Lung (tissue), 12 donors: Measurements from ENCODE around the gene NLGN1. TPM values are rescaled to one million over a fixed set of nuclear protein-coding genes. Genes with fewer than 3 reads are reported as not detected.

Source experiments
- ATAC-seq: fragments of 200-7000 bp; cut with Tn5 transposase; one replicate; pipeline ENCODE4 v1.9.1; 2020; ENCODE audit warnings: moderate number of reproducible peaks; ENCODE audit not compliant: insufficient read depth, low FRiP score
- DNase-seq, 3 donors: peaks; one replicate each; pipeline ENCODE4 v3.0.0-alpha.2; 2013 to 2017
- H3K27ac ChIP-seq, 2 donors: one replicate each; pipeline ENCODE4 v1.5.1; 2013; ENCODE audit warnings: mild to moderate bottlenecking in 2 of 2, moderate library complexity in 2 of 2, control low read depth in 1 of 2, inconsistent platforms in 1 of 2, low read depth in 1 of 2, low read length in 1 of 2
- H3K27me3 ChIP-seq, 3 donors: one replicate each; pipeline ENCODE4 v1.5.1; 2013; ENCODE audit warnings: low read length in 2 of 3; ENCODE audit not compliant: control insufficient read depth in 3 of 3, insufficient read depth in 3 of 3
- H3K36me3 ChIP-seq, 4 donors: one replicate each; pipeline ENCODE4 v1.5.1; 2013; ENCODE audit warnings: low read length in 4 of 4, mild to moderate bottlenecking in 1 of 4, moderate library complexity in 1 of 4; ENCODE audit not compliant: control insufficient read depth in 4 of 4, insufficient read depth in 4 of 4
- H3K4me1 ChIP-seq, 5 donors: one replicate each; pipeline ENCODE4 v1.5.1; 2013; ENCODE audit warnings: low read length in 5 of 5, mild to moderate bottlenecking in 2 of 5, moderate library complexity in 1 of 5; ENCODE audit not compliant: control insufficient read depth in 5 of 5, insufficient read depth in 5 of 5
- H3K4me3 ChIP-seq: one replicate; pipeline ENCODE4 v1.5.1; 2013; ENCODE audit warnings: mild to moderate bottlenecking, control low read depth, moderate library complexity
- H3K9ac ChIP-seq, 2 donors: one replicate each; pipeline ENCODE4 v1.5.1; 2013; ENCODE audit warnings: low read length in 2 of 2, control low read depth in 1 of 2; ENCODE audit not compliant: insufficient read depth in 1 of 2
- H3K9me3 ChIP-seq, 4 donors: one replicate each; pipeline ENCODE4 v1.5.1; 2013; ENCODE audit warnings: low read length in 3 of 4, mild to moderate bottlenecking in 1 of 4, moderate library complexity in 1 of 4; ENCODE audit not compliant: control insufficient read depth in 4 of 4, insufficient read depth in 3 of 4
- CTCF ChIP-seq: IDR thresholded peaks from 2 replicates; pipeline ENCODE4 v1.5.1; 2012; ENCODE audit warnings: mild to moderate bottlenecking; ENCODE audit errors: control extremely low read depth, extremely low read depth
- WGBS, 2 donors: extraction: QIAGEN DNeasy Blood & Tissue Kit; methylation state at CpG; one replicate each; pipeline ENCODE4 v1.1.7; 2013; 5-methylcytosine and 5-hydroxymethylcytosine counted together
- polyA plus RNA-seq, 2 donors: library from polyadenylated mRNA; stranded (reverse); fragments of 200-250 nt; gene quantifications; one replicate each; pipeline ENCODE4 v1.2.1, GENCODE V29; 2013
- total RNA-seq, 2 donors: library from RNA; depleted of rRNA in 1 of 2; stranded (reverse); fragments of >200 nt in 1 of 2; gene quantifications; one replicate each; pipeline ENCODE4 v1.2.1, GENCODE V29; 2014 to 2021
- donor health status: control.
- donor health status: control.
- donor health status: Bipolar disorder and iron deficiency.
- donor health status: healthy.
- donor health status: DM: yes; HTN: yes; CAD: no.

Gene NLGN1
- total and polyA plus RNA-seq, 4 donors: 0.24 to 22.2 (median 1.9) TPM

GRCh38 chr3:173708191-173708590 lies 310.6 kb downstream of the NLGN1 start:
- ATAC-seq: no peak
- no peak overlapping the region for H3K9ac ChIP-seq
- WGBS, 2 donors: 80 to 81% methylated on average over 3 of the region's 3 CpGs

GRCh38 chr3:173709026-173709425 lies 311.5 kb downstream of the NLGN1 start:
- ATAC-seq (no peak), DNase-seq (no peak)
- no peak for TF ChIP-seq CTCF
- Histone ChIP-seq H3K36me3 (no peaks in the 10 kb centered on the region), H3K9ac (no peak overlapping the region), H3K27me3 (no peaks in the 10 kb centered on the region), H3K4me1 (peaks cover 0 to 1% (median 0%) of the 10 kb centered on the region in 5 donors), H3K27ac (no peak overlapping the region), H3K4me3 (no peak overlapping the region), H3K9me3 (peaks cover 0 to 3% (median 0%) of the 10 kb centered on the region in 4 donors)
- 77 to 88% methylated on average over 4 of the region's 4 CpGs for WGBS, 2 donors

More at GRCh38 chr3:173708191-173708590, 310.6 kb downstream of the NLGN1 start:
- Histone ChIP-seq H3K4me1 (peaks cover 0 to 1% (median 0%) of the 10 kb centered on the region in 5 donors), H3K4me3 (no peak overlapping the region), H3K9me3 (peaks cover 0 to 3% (median 0%) of the 10 kb centered on the region in 4 donors), H3K27me3 (no peaks in the 10 kb centered on the region), H3K27ac (no peak overlapping the region), H3K36me3 (no peaks in the 10 kb centered on the region)
- no peak for TF ChIP-seq CTCF
- DNase-seq: no peak

GRCh38 chr3:173711619-173712018 lies 314.1 kb downstream of the NLGN1 start:
- no peak for TF ChIP-seq CTCF
- 57 to 70% methylated on average over 5 of the region's 5 CpGs for WGBS, 2 donors
- Histone ChIP-seq H3K36me3 (no peaks in the 10 kb centered on the region), H3K4me1 (peaks cover 0 to 1% (median 0%) of the 10 kb centered on the region in 5 donors), H3K9me3 (peaks cover 0 to 2% (median 0%) of the 10 kb centered on the region in 4 donors), H3K27me3 (no peaks in the 10 kb centered on the region), H3K4me3 (no peak overlapping the region), H3K27ac (no peak overlapping the region), H3K9ac (no peak overlapping the region)
- peak; percentile 90 for ATAC-seq
- DNase-seq: no peak

- whole genome bisulfite sequencing, 2 donors: 86 to 89% methylated on average over 3 of the region's 3 CpGs
- H3K27me3 ChIP-seq: no peaks in the 10 kb centered on the region
- H3K36me3 ChIP-seq: no peaks in the 10 kb centered on the region
- ATAC-seq (no peak), DNase-seq (no peak)
- no peak overlapping the region for H3K9ac ChIP-seq
- H3K4me3 ChIP-seq: no peak overlapping the region
- H3K4me1 ChIP-seq: no peaks in the 10 kb centered on the region
- H3K9me3 ChIP-seq: no peaks in the 10 kb centered on the region
- H3K27ac ChIP-seq: no peak overlapping the region
- TF ChIP-seq CTCF: no peak
Observed at GRCh38 chr3:173719585-173719984, 322.0 kb downstream of the NLGN1 start.
